ENCODE results near the gene HCFC2.
A peak's percentile ranks its signal among the peaks of the same experiment; 100 is the strongest.

Gene HCFC2

GRCh38 chr12:104059963-104060362 lies 4.4 kb upstream of the HCFC2 start:
- DNase-seq (ENCODE audit: low read depth) = no peak
- H3K4me3 ChIP-seq (ENCODE audit: low read depth, low read length) = no peak overlapping the region
- TF ChIP-seq, protein P1, sequence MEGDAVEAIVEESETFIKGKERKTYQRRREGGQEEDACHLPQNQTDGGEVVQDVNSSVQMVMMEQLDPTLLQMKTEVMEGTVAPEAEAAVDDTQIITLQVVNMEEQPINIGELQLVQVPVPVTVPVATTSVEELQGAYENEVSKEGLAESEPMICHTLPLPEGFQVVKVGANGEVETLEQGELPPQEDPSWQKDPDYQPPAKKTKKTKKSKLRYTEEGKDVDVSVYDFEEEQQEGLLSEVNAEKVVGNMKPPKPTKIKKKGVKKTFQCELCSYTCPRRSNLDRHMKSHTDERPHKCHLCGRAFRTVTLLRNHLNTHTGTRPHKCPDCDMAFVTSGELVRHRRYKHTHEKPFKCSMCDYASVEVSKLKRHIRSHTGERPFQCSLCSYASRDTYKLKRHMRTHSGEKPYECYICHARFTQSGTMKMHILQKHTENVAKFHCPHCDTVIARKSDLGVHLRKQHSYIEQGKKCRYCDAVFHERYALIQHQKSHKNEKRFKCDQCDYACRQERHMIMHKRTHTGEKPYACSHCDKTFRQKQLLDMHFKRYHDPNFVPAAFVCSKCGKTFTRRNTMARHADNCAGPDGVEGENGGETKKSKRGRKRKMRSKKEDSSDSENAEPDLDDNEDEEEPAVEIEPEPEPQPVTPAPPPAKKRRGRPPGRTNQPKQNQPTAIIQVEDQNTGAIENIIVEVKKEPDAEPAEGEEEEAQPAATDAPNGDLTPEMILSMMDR (conservative IDR thresholded peaks at IDR 0.05; ENCODE audit: low read depth, low read length) = no peak

- TF ChIP-seq, protein P1 (conservative IDR thresholded peaks at IDR 0.05; ENCODE audit: low read depth, low read length) = no peak
- no peak for DNase-seq (ENCODE audit: low read depth)
- H3K4me3 ChIP-seq (ENCODE audit: low read depth, low read length) = no peak overlapping the region
Measured at GRCh38 chr12:104060791-104061190, 3.5 kb upstream of the HCFC2 start.

- TF ChIP-seq, protein P1 (conservative IDR thresholded peaks at IDR 0.05; ENCODE audit: low read depth, low read length) = no peak
- H3K4me3 ChIP-seq (ENCODE audit: low read depth, low read length) = peak overlapping the region; percentile 95
- DNase-seq (ENCODE audit: low read depth) = peak; percentile 68
Measured at GRCh38 chr12:104063712-104064030, 660 bp upstream of the HCFC2 start.

- DNase-seq (ENCODE audit: low read depth) = peak; percentile 15
- H3K4me3 ChIP-seq (ENCODE audit: low read depth, low read length) = peak overlapping the region; percentile 95
- TF ChIP-seq, protein P1 (conservative IDR thresholded peaks at IDR 0.05; ENCODE audit: low read depth, low read length) = no peak
Measured at GRCh38 chr12:104064842-104065427, 604 bp downstream of the HCFC2 start.

DNA sequence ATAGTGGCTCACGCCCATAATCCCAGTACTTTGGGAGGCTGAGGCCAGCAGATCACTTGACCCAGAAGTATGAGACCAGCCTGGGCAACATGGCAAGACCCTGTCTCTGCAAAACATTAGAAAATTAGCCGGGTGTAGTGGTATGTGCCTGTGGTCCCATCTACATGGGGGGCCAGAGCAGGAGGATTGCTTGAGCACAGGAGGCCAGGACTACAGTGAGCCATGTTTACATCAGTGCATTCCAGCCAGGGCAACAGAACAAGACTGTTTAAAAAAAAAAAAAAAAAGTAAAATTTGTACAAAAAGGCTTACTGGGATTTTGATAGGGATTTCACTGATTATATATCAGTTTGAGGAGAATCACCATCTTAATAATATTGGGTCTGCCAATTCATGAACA lies 7.8 kb downstream of the HCFC2 start:
- TF ChIP-seq, protein P1 (conservative IDR thresholded peaks at IDR 0.05; ENCODE audit: low read depth, low read length) = no peak
- peak; percentile 79 for DNase-seq (ENCODE audit: low read depth)
- no peak overlapping the region for H3K4me3 ChIP-seq (ENCODE audit: low read depth, low read length)

GRCh38 chr12:104073699-104074098 lies 9.4 kb downstream of the HCFC2 start:
- H3K4me3 ChIP-seq (ENCODE audit: low read depth, low read length) = no peak overlapping the region
- DNase-seq (ENCODE audit: low read depth) = no peak
- TF ChIP-seq, protein P1 (conservative IDR thresholded peaks at IDR 0.05; ENCODE audit: low read depth, low read length) = no peak

GRCh38 chr12:104079024-104079423 lies 14.7 kb downstream of the HCFC2 start:
- TF ChIP-seq, protein P1 (conservative IDR thresholded peaks at IDR 0.05; ENCODE audit: low read depth, low read length) = no peak
- no peak overlapping the region for H3K4me3 ChIP-seq (ENCODE audit: low read depth, low read length)

More at GRCh38 chr12:104079024-104079423, 14.7 kb downstream of the HCFC2 start:
- no peak for DNase-seq (ENCODE audit: low read depth)
